B cell (primary cell): ENCODE measurements around the gene KRT9. TPM values are rescaled to one million over a fixed set of nuclear protein-coding genes. Genes with fewer than 3 reads are reported as not detected.

Experiments
- ATAC-seq: fragments of 200-7000 bp; cut with Tn5 transposase; one replicate; pipeline ENCODE4 v1.10.0; 2021; ENCODE audit warnings: low read depth, mild to moderate bottlenecking, moderate number of reproducible peaks, moderate library complexity
- CTCF ChIA-PET: fragments of 350-600 bp; sonication (Branson Sonifier 250); formaldehyde crosslinking; loops from one replicate; lab custom pipeline; 2021; ENCODE audit warnings: antibody characterized with exemption, inconsistent platforms; lab: Charles Lee
- POLR2A ChIA-PET: fragments of 350-600 bp; sonication (Branson Sonifier 250); formaldehyde crosslinking; loops from one replicate; lab custom pipeline; 2021; ENCODE audit warnings: antibody characterized with exemption; lab: Charles Lee
- DNase-seq: peaks from one replicate; pipeline ENCODE4 v3.0.0; 2013
- H2AFZ ChIP-seq: 2 replicates; pipeline ENCODE4 v1.6.1; 2012; ENCODE audit warnings: mild to moderate bottlenecking, low read depth, low read length; ENCODE audit not compliant: insufficient read depth, poor library complexity, severe bottlenecking
- H3K27ac ChIP-seq, 2 donors: 1 replicate in 1 of 2; 2 replicates in 1 of 2; pipeline ENCODE4 v1.5.1; 2012 to 2013; ENCODE audit warnings: low read length in 2 of 2, mild to moderate bottlenecking in 2 of 2, moderate library complexity in 1 of 2
- H3K27me3 ChIP-seq, 4 experiments: fragments of 200-600 bp in 1 of 4; sonication (generic) in 1 of 4; replicated peaks in 1 of 4; 1 replicate in 2 of 4; 2 replicates in 2 of 4; pipeline versions ENCODE4 v1.6.1 to v1.7.0; 2013 to 2016; ENCODE audit warnings: low read length in 3 of 4, mild to moderate bottlenecking in 2 of 4, mixed read lengths in 1 of 4, moderate library complexity in 1 of 4; ENCODE audit not compliant: insufficient read depth in 4 of 4, control insufficient read depth in 3 of 4; ENCODE audit errors: control extremely low read depth in 1 of 4
- H3K36me3 ChIP-seq, 2 experiments: replicated peaks in 1 of 2; 1 replicate in 1 of 2; 2 replicates in 1 of 2; pipeline versions ENCODE4 v1.6.1 to v1.7.1; 2013; ENCODE audit warnings: low read length in 1 of 2; ENCODE audit not compliant: insufficient read depth in 2 of 2, control insufficient read depth in 1 of 2; ENCODE audit errors: control extremely low read depth in 1 of 2, extremely low read depth in 1 of 2
- H3K4me1 ChIP-seq, 2 donors: fragments of 200-600 bp in 1 of 2; sonication (generic) in 1 of 2; 1 replicate in 1 of 2; 2 replicates in 1 of 2; pipeline versions ENCODE4 v1.5.1 to v1.6.1; 2013 to 2017; ENCODE audit warnings: low read length in 2 of 2; ENCODE audit not compliant: control insufficient read depth in 2 of 2, insufficient read depth in 2 of 2
- H3K4me2 ChIP-seq: replicated peaks from 2 replicates; pipeline ENCODE3; 2012; ENCODE audit warnings: mild to moderate bottlenecking, low read depth, low read length; ENCODE audit not compliant: poor library complexity, severe bottlenecking
- H3K4me3 ChIP-seq, 5 experiments: fragments of 200-600 bp in 1 of 5; sonication (generic) in 1 of 5; 1 replicate in 3 of 5; 2 replicates in 2 of 5; pipeline versions ENCODE4 v1.5.1 to v1.7.0; 2011 to 2016; ENCODE audit warnings: low read length in 4 of 5, mild to moderate bottlenecking in 4 of 5, low read depth in 2 of 5, control low read depth in 1 of 5, moderate library complexity in 1 of 5; ENCODE audit not compliant: insufficient read depth in 1 of 5; ENCODE audit errors: control extremely low read depth in 1 of 5, extremely low read depth in 1 of 5
- H3K79me2 ChIP-seq: fragments of 200-600 bp; sonication (generic); one replicate; pipeline ENCODE4 v1.6.0; 2016; ENCODE audit warnings: low read length; ENCODE audit not compliant: control insufficient read depth, insufficient read depth
- H3K9ac ChIP-seq: fragments of 200-600 bp; sonication (generic); 2 replicates; pipeline ENCODE4 v1.6.1; 2017; ENCODE audit warnings: mild to moderate bottlenecking, low read length, moderate library complexity
- H3K9me3 ChIP-seq, 3 donors: one replicate each; pipeline versions ENCODE4 v1.6.1 to v1.7.1; 2013; ENCODE audit warnings: low read length in 2 of 3; ENCODE audit not compliant: control insufficient read depth in 2 of 3, insufficient read depth in 1 of 3; ENCODE audit errors: control extremely low read depth in 1 of 3
- H4K20me1 ChIP-seq: 2 replicates; pipeline ENCODE4 v1.6.0; 2012; ENCODE audit warnings: mild to moderate bottlenecking, low read length; ENCODE audit not compliant: insufficient read depth, control insufficient read depth, poor library complexity, severe bottlenecking
- H3K27ac Mint-ChIP-seq: one replicate; pipeline ENCODE4 v1.8.0; 2021; ENCODE audit warnings: mixed read lengths
- H3K27me3 Mint-ChIP-seq: one replicate; pipeline ENCODE4 v1.8.0; 2021; ENCODE audit warnings: mixed read lengths
- H3K4me1 Mint-ChIP-seq: one replicate; pipeline ENCODE4 v1.8.0; 2021; ENCODE audit warnings: mixed read lengths
- H3K4me3 Mint-ChIP-seq: one replicate; pipeline ENCODE4 v1.8.0; 2021; ENCODE audit warnings: mixed read lengths
- H3K9me3 Mint-ChIP-seq: one replicate; pipeline ENCODE4 v1.8.0; 2022; ENCODE audit warnings: mixed read lengths; ENCODE audit not compliant: insufficient read depth
- CTCF ChIP-seq: fragments of 200-600 bp; IDR thresholded peaks from one replicate; pipeline ENCODE4 v1.8.0; 2022; ENCODE audit warnings: antibody characterized with exemption, mild to moderate bottlenecking
- EZH2 ChIP-seq: IDR thresholded peaks from 2 replicates; pipeline ENCODE4 v1.6.1; 2012; ENCODE audit warnings: borderline replicate concordance, low read depth, mild to moderate bottlenecking, moderate library complexity, low read length; ENCODE audit not compliant: insufficient read depth, poor library complexity, severe bottlenecking
- WGBS: methylation state at CpG from one replicate; pipeline ENCODE4 v1.1.5; 2013; ENCODE audit warnings: missing lambda C conversion rate; ENCODE audit not compliant: insufficient coverage; 5-methylcytosine and 5-hydroxymethylcytosine counted together
- intact Hi-C: fragments of 100-400 bp; cut with micrococcal nuclease; formaldehyde crosslinking; loops from one replicate; pipeline ENCODE4 v1.10.0; 2022
- polyA plus RNA-seq: library from polyadenylated mRNA; depleted of rRNA; stranded (reverse); fragments of >200 nt; gene quantifications from 2 replicates; pipeline ENCODE4 v1.2.3, GENCODE V29; 2012
- total RNA-seq, 2 donors: library from RNA; stranded (reverse); fragments of 120-200 nt in 1 of 2; gene quantifications; 1 replicate in 1 of 2; 2 replicates in 1 of 2; pipeline versions ENCODE4 v1.2.3 to v1.2.4, GENCODE V29; 2013 to 2022

KRT9 gene
- total and polyA plus RNA-seq, 2 donors (not counting 1 experiment from before 2014, with no cell fraction given), result not detected

DNA sequence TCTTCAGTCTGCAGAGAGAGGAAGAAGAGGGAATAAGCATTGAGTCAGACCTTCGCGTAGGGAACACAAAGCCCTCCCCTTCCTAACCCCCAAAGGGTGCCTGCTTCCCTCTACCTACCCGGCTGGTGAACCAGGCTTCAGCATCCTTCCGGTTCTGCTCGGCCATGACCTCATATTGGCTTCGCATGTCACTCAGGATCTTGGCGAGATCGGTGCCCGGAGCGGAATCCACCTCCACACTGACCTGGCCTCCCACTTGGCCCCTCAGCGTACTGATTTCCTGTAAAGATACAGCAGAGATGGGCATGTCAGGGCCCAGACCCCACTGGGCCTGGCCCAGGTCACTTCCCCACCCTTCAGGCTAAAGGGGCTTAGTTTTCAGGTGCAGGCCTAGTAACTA, 47.6 kb downstream of the KRT9 start:
- peaks cover 0 to 7% (median 0%) of the 10 kb centered on the region in 3 donors for H3K9me3 ChIP-seq
- ATAC-seq (no peak), DNase-seq (no peak)
- H3K9ac ChIP-seq, result no peak overlapping the region
- Mint-ChIP-seq H3K4me1 (peaks cover 8% of the 10 kb centered on the region), H3K4me3 (no peak overlapping the region), H3K27me3 (peaks cover 40% of the 10 kb centered on the region), H3K9me3 (no peaks in the 10 kb centered on the region), H3K27ac (no peak overlapping the region)
- no peak overlapping the region for H2AFZ ChIP-seq
- no peaks in the 10 kb centered on the region for H3K79me2 ChIP-seq
- no peak overlapping the region for H3K4me3 ChIP-seq
- WGBS, result 92% methylated on average over 10 of the region's 11 CpGs
- TF ChIP-seq CTCF, result no peak
- TF ChIP-seq EZH2, result no peak
- intact Hi-C loops, result no loop called here
- POLR2A ChIA-PET, result no interaction called here
- H3K4me2 ChIP-seq, result no peak overlapping the region
- no peak overlapping the region for H3K27ac ChIP-seq
- peaks cover 0 to 31% (median 7%) of the 10 kb centered on the region in 4 experiments for H3K27me3 ChIP-seq
- CTCF ChIA-PET, result no interaction called here
- H3K4me1 ChIP-seq, result peaks cover 13 to 16% of the 10 kb centered on the region in 2 donors
- no peaks in the 10 kb centered on the region for H4K20me1 ChIP-seq
- no peaks in the 10 kb centered on the region for H3K36me3 ChIP-seq

- intact Hi-C loops, result no loop called here
- H3K79me2 ChIP-seq, result no peaks in the 10 kb centered on the region
- peaks cover 0 to 26% (median 5%) of the 10 kb centered on the region in 4 experiments for H3K27me3 ChIP-seq
- H3K27me3 Mint-ChIP-seq, result peaks cover 40% of the 10 kb centered on the region
- no peak overlapping the region for H3K9ac ChIP-seq
- H3K9me3 ChIP-seq, result peaks cover 0 to 7% (median 0%) of the 10 kb centered on the region in 3 donors
- ChIA-PET CTCF (no interaction called here), POLR2A (no interaction called here)
- no peak overlapping the region for H2AFZ ChIP-seq
- DNase-seq, result no peak
- no peak overlapping the region for H3K27ac Mint-ChIP-seq
- H3K4me3 Mint-ChIP-seq, result no peak overlapping the region
- no peak for ATAC-seq
- H3K36me3 ChIP-seq, result no peaks in the 10 kb centered on the region
- no peaks in the 10 kb centered on the region for H4K20me1 ChIP-seq
- H3K4me1 Mint-ChIP-seq, result peaks cover 5% of the 10 kb centered on the region
- 94% methylated on average over 19 of the region's 19 CpGs for WGBS
- H3K9me3 Mint-ChIP-seq, result no peaks in the 10 kb centered on the region
- no peak overlapping the region for H3K4me3 ChIP-seq
- no peak overlapping the region for H3K4me2 ChIP-seq
- TF ChIP-seq CTCF, result no peak
- H3K4me1 ChIP-seq, result peaks cover 13 to 16% of the 10 kb centered on the region in 2 donors
- no peak overlapping the region for H3K27ac ChIP-seq
These were observed 48.1 kb downstream of the KRT9 start for GRCh38 chr17:41523787-41524186.
